HG02973 (cell line): ENCODE measurements around the gene APP.
"Not testable (repeated sequence)": the region's sequence is repeated elsewhere in the genome, so short reads cannot be mapped to it uniquely, and the experiment has no call there.

ENCODE experiments used
- ATAC-seq: cut with Tn5 transposase; IDR thresholded peaks from one replicate; pipeline ENCODE4 v1.9.1; 2021; ENCODE audit warnings: moderate library complexity; ENCODE audit not compliant: unreplicated experiment

APP gene

GRCh38 chr21:26100573-26100972, 70.0 kb downstream of the APP start:
- no peak for ATAC-seq

- ATAC-seq, result no peak
Measured at GRCh38 chr21:26099610-26100219, 70.9 kb downstream of the APP start.

- ATAC-seq, result no peak
Measured at GRCh38 chr21:26098772-26099397, 71.7 kb downstream of the APP start.

- no peak for ATAC-seq
Measured at GRCh38 chr21:26097475-26097874, 73.1 kb downstream of the APP start.

- no peak for ATAC-seq
Measured at GRCh38 chr21:26096494-26097371, 73.8 kb downstream of the APP start.

GRCh38 chr21:26095131-26095530, 75.4 kb downstream of the APP start:
- no peak for ATAC-seq

- ATAC-seq, result no peak
Measured at GRCh38 chr21:26093122-26093521, 77.4 kb downstream of the APP start.

- no peak for ATAC-seq
Measured at GRCh38 chr21:26091480-26092018, 79.0 kb downstream of the APP start.

- no peak for ATAC-seq
Measured at GRCh38 chr21:26089730-26090129, 80.8 kb downstream of the APP start.

- ATAC-seq, result no peak
Measured at GRCh38 chr21:26087223-26087918, 83.2 kb downstream of the APP start.

GRCh38 chr21:26085882-26086281, 84.7 kb downstream of the APP start:
- no peak for ATAC-seq

- no peak for ATAC-seq
Measured at GRCh38 chr21:26085127-26085526, 85.4 kb downstream of the APP start.

GRCh38 chr21:26082549-26082948, 88.0 kb downstream of the APP start:
- ATAC-seq, result no peak

- ATAC-seq, result not testable (repeated sequence)
Measured at GRCh38 chr21:26081175-26081760, 89.3 kb downstream of the APP start.

GRCh38 chr21:26080211-26080610, 90.4 kb downstream of the APP start:
- ATAC-seq, result no peak

GRCh38 chr21:26079366-26079765, 91.2 kb downstream of the APP start:
- no peak for ATAC-seq

- no peak for ATAC-seq
Measured at GRCh38 chr21:26077521-26077920, 93.0 kb downstream of the APP start.

- no peak for ATAC-seq
Measured at GRCh38 chr21:26072666-26073615, 97.6 kb downstream of the APP start.

GRCh38 chr21:26070822-26071425, 99.6 kb downstream of the APP start:
- peak; percentile 57 for ATAC-seq
